Heart right ventricle (tissue), 16 donors: Measurements from ENCODE around the gene R3HDM1. TPM values are rescaled to one million over a fixed set of nuclear protein-coding genes. Genes with fewer than 3 reads are reported as not detected.

ENCODE experiments used
- ATAC-seq, 8 donors: fragments of 200-7000 bp; cut with Tn5 transposase; one replicate each; pipeline ENCODE4 v1.9.1; 2020; ENCODE audit warnings: mild to moderate bottlenecking in 8 of 8, moderate library complexity in 8 of 8, moderate number of reproducible peaks in 1 of 8
- DNase-seq, 2 donors: peaks; one replicate each; pipeline ENCODE4 v3.0.0-alpha.2; 2020
- H3K27ac ChIP-seq, 10 donors: fragments of 200-600 bp; sonication (generic) in 2 of 10; one replicate each; pipeline versions ENCODE4 v1.5.0 to v1.8.0; 2020 to 2022; ENCODE audit warnings: mild to moderate bottlenecking in 3 of 10
- H3K27me3 ChIP-seq, 7 donors: fragments of 200-600 bp; one replicate each; pipeline ENCODE4 v1.8.0; 2021 to 2022; ENCODE audit warnings: mild to moderate bottlenecking in 2 of 7
- H3K36me3 ChIP-seq, 9 donors: fragments of 200-600 bp; sonication (generic) in 1 of 9; one replicate each; pipeline versions ENCODE4 v1.5.0 to v1.8.0; 2020 to 2022; ENCODE audit warnings: mild to moderate bottlenecking in 2 of 9
- H3K4me1 ChIP-seq, 9 donors: fragments of 200-600 bp; sonication (generic) in 1 of 9; one replicate each; pipeline versions ENCODE4 v1.5.0 to v1.8.0; 2020 to 2022; ENCODE audit warnings: mild to moderate bottlenecking in 4 of 9
- H3K4me3 ChIP-seq, 10 donors: fragments of 200-600 bp; sonication (generic) in 2 of 10; one replicate each; pipeline versions ENCODE4 v1.5.0 to v1.8.0; 2020 to 2022; ENCODE audit warnings: mild to moderate bottlenecking in 7 of 10, moderate library complexity in 2 of 10
- H3K9me3 ChIP-seq, 11 donors: fragments of 200-600 bp in 10 of 11; sonication (generic) in 2 of 11; one replicate each; pipeline versions ENCODE4 v1.5.0 to v1.8.0; 2013 to 2022; ENCODE audit warnings: mild to moderate bottlenecking in 2 of 11, control low read depth in 1 of 11, moderate library complexity in 1 of 11
- WGBS, 2 donors: extraction: QIAGEN DNeasy Blood & Tissue Kit; methylation state at CpG; one replicate each; pipeline ENCODE4 v1.1.7; 2013; ENCODE audit warnings: inconsistent platforms in 1 of 2; 5-methylcytosine and 5-hydroxymethylcytosine counted together
- intact Hi-C, 10 donors: fragments of 100-400 bp; cut with DNase I; formaldehyde crosslinking; loops; one replicate each; pipeline versions ENCODE4 v1.11.1 to v1.14.2; 2022
- polyA plus RNA-seq, 2 donors: library from polyadenylated mRNA; stranded (reverse); fragments of 200-250 nt; gene quantifications; one replicate each; pipeline ENCODE4 v1.2.3, GENCODE V29; 2013
- total RNA-seq, 10 donors: library from RNA; stranded (reverse); fragmentation: NEBNext Ultra II Directional in 3 of 10; extraction: Animal tissue kit (Norgen Biotek cat#: 25700) in 3 of 10; gene quantifications; one replicate each; pipeline versions ENCODE4 v1.2.1 to v1.2.4, GENCODE V29; 2021 to 2023
- TF ChIP-seq, protein P1 (sequence below), 9 donors: fragments of 200-600 bp; sonication (generic) in 2 of 9; IDR thresholded peaks; one replicate each; pipeline versions ENCODE4 v1.5.0 to v1.8.0; 2021 to 2022; ENCODE audit warnings: antibody characterized with exemption in 9 of 9, mild to moderate bottlenecking in 5 of 9, moderate library complexity in 1 of 9
- donor health status: Arrhythmogenic right ventricular cardiomyopathy.
- donor health status: ischemic (EF 13 %, LVEDD 7.1; RV severe dilation, severe dysfunction).
- donor health status: healthy with polysubstance abuse.
- donor health status: DM: no; HTN: yes; CAD: no.
- donor health status: DM: no; HTN: no; CAD: no.
- donor health status: ischemic (EF 25% LVEDD 6.9; RV normal size, moderate dysfunction).
- donor health status: ischemic (EF 25% LVEDD 5.7; RV mildly dilated, moderate dysfunction).
- donor health status: healthy.
- donor health status: DM: yes; HTN: yes; CAD: no.
- donor health status: Ischemic cardiomyopathy.
- donor health status: ischemic (EF 35%, LVEDD 5.7; RV mildly dilated, moderate dysfunction).
- donor health status: nonischemic (EF 11% LVEDD 7.7; RV severe dilation, severe dysfunction).
- donor health status: DM: yes; HTN: yes; CAD: no.
- donor health status: PGD.
- donor health status: ischemic (EF 29% LVEDD 5.4; RV normal size, mild dysfunction).
- donor health status: nonischemic (EF 23%, LVEDD 6.1; RV moderate dilation, normal function).

Gene R3HDM1
- total and polyA plus RNA-seq, 12 donors: 6.1 to 22.2 (median 17.5) TPM

DNA sequence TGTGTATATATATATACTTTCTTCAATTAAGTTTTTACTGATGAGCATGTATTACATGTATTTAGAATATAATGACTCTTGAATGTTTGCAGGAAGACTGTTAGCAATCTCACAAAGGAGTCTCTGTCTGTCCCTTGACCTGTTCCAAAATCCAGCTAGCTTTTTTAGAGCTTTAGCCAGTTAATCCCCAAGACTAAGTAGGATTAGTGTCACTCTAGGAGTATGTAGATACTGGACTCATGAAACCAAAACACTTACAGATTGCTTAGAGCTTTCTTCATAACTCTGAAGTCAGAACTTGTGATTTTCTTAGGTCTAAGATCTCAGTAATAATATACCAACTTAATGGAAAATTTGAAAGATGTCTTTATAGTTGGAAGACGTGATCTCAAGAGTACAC lies 212.6 kb downstream of the R3HDM1 start:
- peak overlapping the region in 2 of 10 donors; percentile 100 for H3K27ac ChIP-seq
- peaks cover 0 to 33% (median 7%) of the 10 kb centered on the region in 9 donors for H3K36me3 ChIP-seq
- peak overlapping the region in 5 of 10 donors; percentile 84 to 99 (median 98) for H3K4me3 ChIP-seq
- intact Hi-C loops: no loop called here
- TF ChIP-seq, protein P1, sequence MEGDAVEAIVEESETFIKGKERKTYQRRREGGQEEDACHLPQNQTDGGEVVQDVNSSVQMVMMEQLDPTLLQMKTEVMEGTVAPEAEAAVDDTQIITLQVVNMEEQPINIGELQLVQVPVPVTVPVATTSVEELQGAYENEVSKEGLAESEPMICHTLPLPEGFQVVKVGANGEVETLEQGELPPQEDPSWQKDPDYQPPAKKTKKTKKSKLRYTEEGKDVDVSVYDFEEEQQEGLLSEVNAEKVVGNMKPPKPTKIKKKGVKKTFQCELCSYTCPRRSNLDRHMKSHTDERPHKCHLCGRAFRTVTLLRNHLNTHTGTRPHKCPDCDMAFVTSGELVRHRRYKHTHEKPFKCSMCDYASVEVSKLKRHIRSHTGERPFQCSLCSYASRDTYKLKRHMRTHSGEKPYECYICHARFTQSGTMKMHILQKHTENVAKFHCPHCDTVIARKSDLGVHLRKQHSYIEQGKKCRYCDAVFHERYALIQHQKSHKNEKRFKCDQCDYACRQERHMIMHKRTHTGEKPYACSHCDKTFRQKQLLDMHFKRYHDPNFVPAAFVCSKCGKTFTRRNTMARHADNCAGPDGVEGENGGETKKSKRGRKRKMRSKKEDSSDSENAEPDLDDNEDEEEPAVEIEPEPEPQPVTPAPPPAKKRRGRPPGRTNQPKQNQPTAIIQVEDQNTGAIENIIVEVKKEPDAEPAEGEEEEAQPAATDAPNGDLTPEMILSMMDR (IDR thresholded peaks at IDR 0.05): no peak
- peaks cover 3 to 41% (median 32%) of the 10 kb centered on the region in 9 donors for H3K4me1 ChIP-seq
- ATAC-seq (no peak), DNase-seq (no peak)
- no peaks in the 10 kb centered on the region for H3K9me3 ChIP-seq
- 79 to 87% methylated on average over 1 of the region's 1 CpG for WGBS, 2 donors
- H3K27me3 ChIP-seq: no peaks in the 10 kb centered on the region

DNA sequence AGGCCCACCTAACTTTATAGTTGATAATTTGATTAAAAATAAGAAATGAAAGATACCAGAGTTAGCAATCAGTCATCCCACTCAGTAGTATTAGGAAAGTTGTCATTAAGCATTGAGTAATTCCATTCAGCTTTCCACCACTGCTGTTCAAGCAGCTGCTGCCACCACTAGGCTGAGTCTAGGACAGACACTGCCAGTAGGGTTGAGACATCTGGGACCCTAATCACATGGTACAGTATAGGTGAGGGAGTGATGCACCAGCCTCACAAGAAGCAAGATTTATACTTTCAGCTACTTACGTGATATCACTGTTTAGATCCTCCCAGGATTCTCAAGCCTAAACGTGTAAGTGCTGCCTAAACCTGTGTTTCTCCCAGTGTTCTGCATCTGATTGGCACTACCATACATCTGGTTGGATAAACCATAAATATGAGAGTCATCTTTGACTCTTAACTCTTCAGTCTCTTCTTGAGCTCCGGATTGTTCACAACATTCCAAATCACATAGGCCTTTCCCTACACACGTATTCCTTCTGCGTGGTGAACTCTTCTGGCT lies 213.6 kb downstream of the R3HDM1 start:
- Histone ChIP-seq H3K4me3 (no peak overlapping the region), H3K4me1 (peaks cover 3 to 41% (median 32%) of the 10 kb centered on the region in 9 donors), H3K9me3 (no peaks in the 10 kb centered on the region), H3K36me3 (peaks cover 0 to 43% (median 15%) of the 10 kb centered on the region in 9 donors), H3K27ac (no peak overlapping the region), H3K27me3 (no peaks in the 10 kb centered on the region)
- WGBS, 2 donors: 75 to 81% methylated on average over 5 of the region's 5 CpGs
- intact Hi-C loops: no loop called here
- no peak for ATAC-seq
- TF ChIP-seq, protein P1 (IDR thresholded peaks at IDR 0.05): peak in 2 of 9 donors; percentile 14 to 18
- DNase-seq: no peak

DNA sequence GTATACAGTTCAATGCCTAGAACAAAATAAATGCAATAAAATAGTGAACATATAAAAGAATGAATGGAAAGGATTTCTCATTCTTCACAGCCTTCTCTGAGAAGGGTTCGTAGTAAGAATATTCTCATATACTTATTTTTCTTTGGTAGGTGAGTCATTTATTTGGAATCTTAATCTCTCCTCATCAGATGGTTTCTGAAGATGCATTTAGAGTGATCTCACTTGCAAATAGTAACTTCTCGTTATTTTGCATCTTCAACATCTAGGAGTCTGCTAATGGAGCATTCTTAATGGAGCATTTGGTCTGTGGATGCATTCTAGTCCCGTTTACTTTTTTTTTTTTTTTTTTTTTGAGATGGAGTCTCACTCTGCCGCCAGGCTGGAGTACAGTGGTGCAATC lies 214.3 kb downstream of the R3HDM1 start:
- ATAC-seq (no peak), DNase-seq (no peak)
- intact Hi-C loops: no loop called here

GRCh38 chr2:135755573-135755972 lies 224.3 kb downstream of the R3HDM1 start:
- DNase-seq (no peak), ATAC-seq (no peak)
- peaks cover 0 to 23% (median 18%) of the 10 kb centered on the region in 11 donors for H3K9me3 ChIP-seq
- no peaks in the 10 kb centered on the region for H3K27me3 ChIP-seq
- H3K36me3 ChIP-seq: peaks cover 0 to 100% (median 59%) of the 10 kb centered on the region in 9 donors
- TF ChIP-seq, protein P1 (IDR thresholded peaks at IDR 0.05): no peak
- H3K4me3 ChIP-seq: no peak overlapping the region
- H3K4me1 ChIP-seq: no peaks in the 10 kb centered on the region
- 98% methylated on average over 2 of the region's 2 CpGs for WGBS, 2 donors
- intact Hi-C loops: no loop called here
- no peak overlapping the region for H3K27ac ChIP-seq

More for the DNA sequence above, 214.3 kb downstream of the R3HDM1 start:
- peaks cover 0 to 50% (median 21%) of the 10 kb centered on the region in 9 donors for H3K36me3 ChIP-seq
- peaks cover 3 to 41% (median 32%) of the 10 kb centered on the region in 9 donors for H3K4me1 ChIP-seq
- H3K27ac ChIP-seq: no peak overlapping the region
- H3K4me3 ChIP-seq: no peak overlapping the region
- no peaks in the 10 kb centered on the region for H3K9me3 ChIP-seq
- 80 to 88% methylated on average over 3 to 4 of the region's 4 CpGs for WGBS, 2 donors
- TF ChIP-seq, protein P1 (IDR thresholded peaks at IDR 0.05): no peak
- H3K27me3 ChIP-seq: no peaks in the 10 kb centered on the region
